ENCODE results near the gene RTRAF.

RTRAF gene

GRCh38 chr14:51996148-51996746, 6.9 kb downstream of the RTRAF start:
- DNase-seq: no peak

GRCh38 chr14:51998348-51998747, 9.0 kb downstream of the RTRAF start:
- DNase-seq: no peak

GRCh38 chr14:51999084-51999483, 9.7 kb downstream of the RTRAF start:
- no peak for DNase-seq

- no peak for DNase-seq
These were observed 10.8 kb downstream of the RTRAF start for GRCh38 chr14:52000019-52000582.

- DNase-seq: no peak
These were observed 11.3 kb downstream of the RTRAF start for GRCh38 chr14:52000696-52001095.

GRCh38 chr14:52002542-52002941, 13.2 kb downstream of the RTRAF start:
- no peak for DNase-seq

- no peak for DNase-seq
These were observed 14.0 kb downstream of the RTRAF start for GRCh38 chr14:52003324-52003723.

GRCh38 chr14:52005625-52006024, 16.3 kb downstream of the RTRAF start:
- DNase-seq: no peak

- no peak for DNase-seq
These were observed 17.0 kb downstream of the RTRAF start for GRCh38 chr14:52006361-52006760.

- DNase-seq: no peak
These were observed 17.9 kb downstream of the RTRAF start for GRCh38 chr14:52007211-52007610.

- no peak for DNase-seq
These were observed 18.3 kb downstream of the RTRAF start for GRCh38 chr14:52007637-52008036.

GRCh38 chr14:52008136-52008535, 18.8 kb downstream of the RTRAF start:
- DNase-seq: no peak

- DNase-seq: no peak
These were observed 20.9 kb downstream of the RTRAF start for GRCh38 chr14:52010173-52010693.

- DNase-seq: no peak
These were observed 22.2 kb downstream of the RTRAF start for GRCh38 chr14:52011523-52011922.

GRCh38 chr14:52012635-52013034, 23.3 kb downstream of the RTRAF start:
- no peak for DNase-seq

- no peak for DNase-seq
These were observed 24.7 kb downstream of the RTRAF start for GRCh38 chr14:52013984-52014600.

- DNase-seq: no peak
These were observed 25.4 kb downstream of the RTRAF start for GRCh38 chr14:52014601-52015267.

- no peak for DNase-seq
These were observed 26.2 kb downstream of the RTRAF start for GRCh38 chr14:52015411-52016030.

- DNase-seq: no peak
These were observed 28.9 kb downstream of the RTRAF start for GRCh38 chr14:52018252-52018651.

GRCh38 chr14:52018970-52019369, 29.6 kb downstream of the RTRAF start:
- no peak for DNase-seq

GRCh38 chr14:52020161-52020714, 30.9 kb downstream of the RTRAF start:
- DNase-seq: no peak

- no peak for DNase-seq
These were observed 31.7 kb downstream of the RTRAF start for GRCh38 chr14:52020866-52021717.

Measured in stimulated activated naive CD4-positive, alpha-beta T cell treated with Interleukin-2 at 50 U/mL for 16 hours (primary cell).